ENCODE results near the gene OR52E1.

OR52E1 gene

DNA sequence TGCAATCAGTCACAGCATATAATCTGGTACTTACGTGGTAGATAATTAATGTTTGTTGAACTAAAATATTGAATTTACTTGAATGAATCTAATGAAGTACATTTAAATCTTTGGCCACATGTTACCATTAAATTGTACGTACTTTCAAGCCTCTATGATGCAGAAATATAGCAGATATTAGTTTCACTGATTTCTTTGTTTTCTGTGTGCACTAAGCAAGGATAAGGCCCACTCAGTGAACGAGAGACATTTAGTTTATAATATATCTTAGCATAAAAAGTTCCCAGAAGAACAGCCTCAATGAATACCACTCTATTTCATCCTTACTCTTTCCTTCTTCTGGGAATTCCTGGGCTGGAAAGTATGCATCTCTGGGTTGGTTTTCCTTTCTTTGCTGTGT, at the start of gene OR52E1:
Gene OR52E1, plus strand, starts transcription at position 301 of the 400 bp plus-strand sequence.
- ATAC-seq (ENCODE audit: insufficient read depth, low read depth) (no peak), DNase-seq (no peak)
- Histone ChIP-seq H3K9ac (ENCODE audit: low read depth, low read length) (no peak within 1 kb of the TSS), H3K4me1 (ENCODE audit: insufficient read depth, low read length) (no peaks in the 10 kb centered on the region), H2AFZ (ENCODE audit: low read depth, low read length) (no peak within 1 kb of the TSS), H3K36me3 (ENCODE audit: insufficient read depth, low read length) (no peaks in the 10 kb centered on the region), H3K4me2 (ENCODE audit: insufficient read depth, low read length) (no peak within 1 kb of the TSS), H3K27ac (ENCODE audit: low read length) (no peak within 1 kb of the TSS), H3K9me3 (ENCODE audit: insufficient read depth, low read length, severe bottlenecking) (no peaks in the 10 kb centered on the region), H3K79me2 (ENCODE audit: insufficient read depth, low read length) (no peaks in the 10 kb centered on the region), H4K20me1 (ENCODE audit: insufficient read depth, low read length) (no peaks in the 10 kb centered on the region), H3K4me3 (ENCODE audit: low read depth in 1 of 2, low read length in 2 of 2) (no peak within 1 kb of the TSS), H3K27me3 (ENCODE audit: insufficient read depth, low read length, poor library complexity) (no peaks in the 10 kb centered on the region)
- TF ChIP-seq, protein P1, sequence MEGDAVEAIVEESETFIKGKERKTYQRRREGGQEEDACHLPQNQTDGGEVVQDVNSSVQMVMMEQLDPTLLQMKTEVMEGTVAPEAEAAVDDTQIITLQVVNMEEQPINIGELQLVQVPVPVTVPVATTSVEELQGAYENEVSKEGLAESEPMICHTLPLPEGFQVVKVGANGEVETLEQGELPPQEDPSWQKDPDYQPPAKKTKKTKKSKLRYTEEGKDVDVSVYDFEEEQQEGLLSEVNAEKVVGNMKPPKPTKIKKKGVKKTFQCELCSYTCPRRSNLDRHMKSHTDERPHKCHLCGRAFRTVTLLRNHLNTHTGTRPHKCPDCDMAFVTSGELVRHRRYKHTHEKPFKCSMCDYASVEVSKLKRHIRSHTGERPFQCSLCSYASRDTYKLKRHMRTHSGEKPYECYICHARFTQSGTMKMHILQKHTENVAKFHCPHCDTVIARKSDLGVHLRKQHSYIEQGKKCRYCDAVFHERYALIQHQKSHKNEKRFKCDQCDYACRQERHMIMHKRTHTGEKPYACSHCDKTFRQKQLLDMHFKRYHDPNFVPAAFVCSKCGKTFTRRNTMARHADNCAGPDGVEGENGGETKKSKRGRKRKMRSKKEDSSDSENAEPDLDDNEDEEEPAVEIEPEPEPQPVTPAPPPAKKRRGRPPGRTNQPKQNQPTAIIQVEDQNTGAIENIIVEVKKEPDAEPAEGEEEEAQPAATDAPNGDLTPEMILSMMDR (IDR thresholded peaks at IDR 0.05; ENCODE audit: borderline replicate concordance, extremely low read depth, low read length, poor library complexity, severe bottlenecking): no peak
- no peak for TF ChIP-seq EZH2 (IDR thresholded peaks at IDR 0.05; ENCODE audit: borderline replicate concordance, low read depth, low read length, severe bottlenecking)

DNA sequence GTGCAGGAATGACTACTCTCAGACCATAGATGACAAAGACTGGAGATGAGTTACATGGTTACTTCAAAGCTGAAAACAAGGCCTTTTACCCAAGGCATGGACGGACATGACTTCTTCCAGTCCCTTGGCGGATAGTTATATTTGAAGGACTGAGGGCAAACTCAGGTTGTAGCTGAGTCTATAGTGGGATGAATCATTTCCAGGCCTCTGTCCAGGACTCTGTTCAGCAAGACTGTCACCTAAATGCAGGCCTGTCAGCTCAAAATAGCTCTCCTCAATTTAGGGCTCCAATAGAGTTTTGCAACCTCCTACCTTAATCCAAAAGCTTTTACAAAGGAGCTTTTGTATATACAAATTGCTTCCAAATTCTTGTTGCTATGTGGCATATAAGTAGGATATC, 47.4 kb upstream of the OR52E1 start:
- no peak for ATAC-seq (ENCODE audit: insufficient read depth, low read depth)
- no peaks in the 10 kb centered on the region for H3K79me2 ChIP-seq (ENCODE audit: insufficient read depth, low read length)
- no peak overlapping the region for H3K27ac ChIP-seq (ENCODE audit: low read length)
- no peaks in the 10 kb centered on the region for H3K27me3 ChIP-seq (ENCODE audit: insufficient read depth, low read length, poor library complexity)
- H3K36me3 ChIP-seq (ENCODE audit: insufficient read depth, low read length): no peaks in the 10 kb centered on the region
- no peak overlapping the region for H3K4me2 ChIP-seq (ENCODE audit: insufficient read depth, low read length)
- no peak overlapping the region for H2AFZ ChIP-seq (ENCODE audit: low read depth, low read length)
- peaks cover 12% of the 10 kb centered on the region for H3K9me3 ChIP-seq (ENCODE audit: insufficient read depth, low read length, severe bottlenecking)
- no peak overlapping the region for H3K4me3 ChIP-seq (ENCODE audit: low read depth in 1 of 2, low read length in 2 of 2)
- no peak overlapping the region for H3K9ac ChIP-seq (ENCODE audit: low read depth, low read length)
- TF ChIP-seq, protein P1 (IDR thresholded peaks at IDR 0.05; ENCODE audit: borderline replicate concordance, extremely low read depth, low read length, poor library complexity, severe bottlenecking): no peak
- TF ChIP-seq EZH2 (IDR thresholded peaks at IDR 0.05; ENCODE audit: borderline replicate concordance, low read depth, low read length, severe bottlenecking): no peak
- H4K20me1 ChIP-seq (ENCODE audit: insufficient read depth, low read length): no peaks in the 10 kb centered on the region
- no peak for DNase-seq
- H3K4me1 ChIP-seq (ENCODE audit: insufficient read depth, low read length): no peaks in the 10 kb centered on the region

DNA sequence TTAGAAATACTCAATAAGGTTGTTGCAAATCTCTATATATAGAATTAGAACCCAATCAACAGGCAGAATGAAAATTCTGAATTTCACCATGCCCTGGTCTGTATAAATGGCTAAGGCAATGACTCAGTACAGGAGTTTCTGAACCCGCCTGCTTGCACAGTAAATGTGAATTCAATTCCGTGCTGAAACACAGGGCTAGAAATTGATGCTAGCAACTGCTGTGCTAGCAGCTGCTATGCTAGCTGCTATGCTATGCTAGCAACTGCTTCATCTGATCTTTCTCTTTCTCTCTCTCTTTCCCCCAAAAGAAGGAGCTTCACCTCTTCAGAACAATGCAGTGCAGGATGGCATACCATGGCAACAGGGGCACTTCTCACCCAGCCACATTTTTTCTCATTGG, 32.7 kb upstream of the OR52E1 start:
- Histone ChIP-seq H3K4me2 (ENCODE audit: insufficient read depth, low read length) (no peak overlapping the region), H4K20me1 (ENCODE audit: insufficient read depth, low read length) (no peaks in the 10 kb centered on the region), H3K27ac (ENCODE audit: low read length) (no peak overlapping the region), H3K4me3 (ENCODE audit: low read depth in 1 of 2, low read length in 2 of 2) (no peak overlapping the region), H3K9ac (ENCODE audit: low read depth, low read length) (no peak overlapping the region), H3K27me3 (ENCODE audit: insufficient read depth, low read length, poor library complexity) (no peaks in the 10 kb centered on the region), H3K79me2 (ENCODE audit: insufficient read depth, low read length) (no peaks in the 10 kb centered on the region), H3K36me3 (ENCODE audit: insufficient read depth, low read length) (no peaks in the 10 kb centered on the region), H3K4me1 (ENCODE audit: insufficient read depth, low read length) (no peaks in the 10 kb centered on the region), H3K9me3 (ENCODE audit: insufficient read depth, low read length, severe bottlenecking) (no peaks in the 10 kb centered on the region), H2AFZ (ENCODE audit: low read depth, low read length) (no peak overlapping the region)
- TF ChIP-seq, protein P1 (IDR thresholded peaks at IDR 0.05; ENCODE audit: borderline replicate concordance, extremely low read depth, low read length, poor library complexity, severe bottlenecking): no peak
- no peak for TF ChIP-seq EZH2 (IDR thresholded peaks at IDR 0.05; ENCODE audit: borderline replicate concordance, low read depth, low read length, severe bottlenecking)
- ATAC-seq (ENCODE audit: insufficient read depth, low read depth) (no peak), DNase-seq (no peak)

DNA sequence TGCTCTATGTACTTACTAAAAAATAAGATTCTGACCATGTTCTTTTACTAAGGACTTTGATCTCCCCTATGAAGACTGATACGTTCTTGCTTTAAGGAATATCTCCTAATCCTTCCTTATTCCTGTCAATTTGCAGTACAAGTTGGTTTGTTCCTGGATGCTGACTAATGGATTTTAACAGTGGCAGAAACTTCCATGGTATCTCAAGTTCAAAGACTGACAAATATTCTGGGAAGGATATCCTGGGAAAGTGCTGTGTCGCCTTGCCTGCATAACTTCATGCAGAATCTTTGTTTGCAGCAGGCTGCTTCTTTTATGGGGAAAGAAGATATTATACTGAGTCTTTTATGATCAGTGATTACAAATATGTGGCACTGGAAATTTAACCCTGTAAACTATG, 31.4 kb upstream of the OR52E1 start:
- Histone ChIP-seq H3K27me3 (ENCODE audit: insufficient read depth, low read length, poor library complexity) (no peaks in the 10 kb centered on the region), H3K27ac (ENCODE audit: low read length) (no peak overlapping the region), H2AFZ (ENCODE audit: low read depth, low read length) (no peak overlapping the region), H3K4me1 (ENCODE audit: insufficient read depth, low read length) (no peaks in the 10 kb centered on the region), H3K4me3 (ENCODE audit: low read depth in 1 of 2, low read length in 2 of 2) (no peak overlapping the region), H3K79me2 (ENCODE audit: insufficient read depth, low read length) (no peaks in the 10 kb centered on the region), H3K9me3 (ENCODE audit: insufficient read depth, low read length, severe bottlenecking) (no peaks in the 10 kb centered on the region), H3K36me3 (ENCODE audit: insufficient read depth, low read length) (no peaks in the 10 kb centered on the region), H4K20me1 (ENCODE audit: insufficient read depth, low read length) (no peaks in the 10 kb centered on the region), H3K9ac (ENCODE audit: low read depth, low read length) (no peak overlapping the region), H3K4me2 (ENCODE audit: insufficient read depth, low read length) (no peak overlapping the region)
- DNase-seq (no peak), ATAC-seq (ENCODE audit: insufficient read depth, low read depth) (no peak)
- no peak for TF ChIP-seq EZH2 (IDR thresholded peaks at IDR 0.05; ENCODE audit: borderline replicate concordance, low read depth, low read length, severe bottlenecking)
- TF ChIP-seq, protein P1 (IDR thresholded peaks at IDR 0.05; ENCODE audit: borderline replicate concordance, extremely low read depth, low read length, poor library complexity, severe bottlenecking): no peak

Data from DND-41 (cell line).